ENCODE measurements around the gene ACER3.

DNA sequence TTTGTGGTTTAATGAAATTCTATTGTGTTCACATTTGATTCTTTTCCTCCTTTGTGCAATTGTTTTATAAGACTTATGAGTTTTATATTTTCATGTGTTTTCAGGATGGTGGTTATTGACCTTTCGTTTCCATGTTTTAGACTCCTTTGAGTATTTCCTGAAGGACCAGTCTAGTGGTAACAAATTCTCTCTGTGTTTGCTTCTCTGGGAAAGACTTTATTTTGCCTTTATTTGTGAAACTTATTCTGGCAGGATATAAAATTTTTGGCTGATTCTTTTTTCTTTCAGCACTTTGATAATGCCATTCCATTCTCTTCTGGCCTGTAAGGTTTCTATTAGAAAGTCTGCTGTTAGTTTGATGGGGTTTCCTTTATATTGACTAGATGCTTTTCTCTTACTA lies 83.5 kb downstream of the ACER3 start:
- TF ChIP-seq, protein P1, sequence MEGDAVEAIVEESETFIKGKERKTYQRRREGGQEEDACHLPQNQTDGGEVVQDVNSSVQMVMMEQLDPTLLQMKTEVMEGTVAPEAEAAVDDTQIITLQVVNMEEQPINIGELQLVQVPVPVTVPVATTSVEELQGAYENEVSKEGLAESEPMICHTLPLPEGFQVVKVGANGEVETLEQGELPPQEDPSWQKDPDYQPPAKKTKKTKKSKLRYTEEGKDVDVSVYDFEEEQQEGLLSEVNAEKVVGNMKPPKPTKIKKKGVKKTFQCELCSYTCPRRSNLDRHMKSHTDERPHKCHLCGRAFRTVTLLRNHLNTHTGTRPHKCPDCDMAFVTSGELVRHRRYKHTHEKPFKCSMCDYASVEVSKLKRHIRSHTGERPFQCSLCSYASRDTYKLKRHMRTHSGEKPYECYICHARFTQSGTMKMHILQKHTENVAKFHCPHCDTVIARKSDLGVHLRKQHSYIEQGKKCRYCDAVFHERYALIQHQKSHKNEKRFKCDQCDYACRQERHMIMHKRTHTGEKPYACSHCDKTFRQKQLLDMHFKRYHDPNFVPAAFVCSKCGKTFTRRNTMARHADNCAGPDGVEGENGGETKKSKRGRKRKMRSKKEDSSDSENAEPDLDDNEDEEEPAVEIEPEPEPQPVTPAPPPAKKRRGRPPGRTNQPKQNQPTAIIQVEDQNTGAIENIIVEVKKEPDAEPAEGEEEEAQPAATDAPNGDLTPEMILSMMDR (IDR thresholded peaks at IDR 0.05), result no peak
- no peak for TF ChIP-seq POLR2A (IDR thresholded peaks at IDR 0.05)
- TF ChIP-seq POLR2AphosphoS5 (IDR thresholded peaks at IDR 0.05; ENCODE audit: insufficient read depth in 1 of 2, low read depth in 1 of 2), result no peak
